ENCODE measurements around the gene RNF112.

RNF112 gene

DNA sequence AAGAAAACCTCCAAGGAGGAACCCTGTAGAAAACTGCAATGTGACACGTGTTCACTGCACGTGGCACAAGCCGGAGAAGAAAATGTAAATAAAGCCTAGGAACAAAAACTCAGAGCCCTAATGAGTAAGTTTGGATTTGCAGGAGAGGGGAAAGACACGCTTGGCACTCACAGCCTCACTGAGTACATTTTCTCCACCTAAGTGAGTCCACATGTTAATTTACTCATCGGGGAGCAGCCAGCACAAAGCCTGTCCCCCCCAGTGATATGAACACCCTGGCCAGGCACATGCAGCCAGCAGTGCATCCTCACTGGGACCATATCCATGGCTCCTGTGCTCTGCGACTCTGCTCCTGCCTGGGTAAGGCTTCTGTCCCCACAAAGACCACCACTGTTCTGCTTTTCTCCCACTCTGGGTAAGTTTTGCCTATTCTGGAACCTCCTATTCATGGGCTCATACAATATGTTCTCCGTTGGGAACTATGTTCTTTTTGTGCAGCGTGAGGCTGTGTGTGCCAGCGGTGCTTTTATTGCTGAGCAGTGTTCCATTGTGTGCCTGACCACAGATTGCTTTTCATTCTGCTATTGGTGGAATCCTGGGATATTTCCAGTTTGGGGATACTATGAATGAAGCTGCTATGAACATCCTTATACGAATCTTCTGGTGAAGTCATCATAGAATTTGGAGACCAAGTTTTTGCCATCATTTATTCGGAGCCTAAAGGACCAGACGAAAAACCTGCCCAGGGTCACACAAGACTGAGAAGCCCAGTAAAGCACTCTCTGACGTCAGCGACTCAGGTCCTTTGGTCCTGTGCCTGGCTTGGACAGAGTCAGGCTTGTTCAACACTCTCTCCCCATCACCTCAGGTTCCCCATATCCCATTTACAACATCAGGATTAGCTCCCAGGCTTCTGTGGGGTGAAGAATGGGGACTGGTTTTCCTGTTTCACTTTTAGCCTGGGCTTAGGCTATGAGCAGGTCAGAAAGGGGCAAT lies 53.3 kb downstream of the RNF112 start:
- peaks cover 36 to 55% of the 10 kb centered on the region in 2 donors for H3K4me1 Mint-ChIP-seq
- H3K4me3 Mint-ChIP-seq = no peak overlapping the region
- H3K36me3 Mint-ChIP-seq = no peaks in the 10 kb centered on the region
- no peaks in the 10 kb centered on the region for H3K9me3 Mint-ChIP-seq
- DNase-seq = no peak
- H3K27ac Mint-ChIP-seq = peak overlapping the region; percentile 51
- H3K27me3 Mint-ChIP-seq = no peaks in the 10 kb centered on the region
- ATAC-seq (replicated peaks) = no peak
